CD4-positive, alpha-beta memory T cell (primary cell): ENCODE data around the gene ACOT4. TPM values are rescaled to one million over a fixed set of nuclear protein-coding genes. Genes with fewer than 3 reads are reported as not detected.
A peak's percentile ranks its signal among the peaks of the same experiment; 100 is the strongest.
"Not testable (repeated sequence)": the region's sequence is repeated elsewhere in the genome, so short reads cannot be mapped to it uniquely, and the experiment has no call there.

Experiments used
- CTCF ChIA-PET: fragments of 350-600 bp; sonication (Branson Sonifier 250); formaldehyde crosslinking; loops from one replicate; lab custom pipeline; 2021; ENCODE audit warnings: inconsistent platforms; ENCODE audit not compliant: partially characterized antibody; lab: Charles Lee
- POLR2A ChIA-PET: fragments of 350-600 bp; sonication (Branson Sonifier 250); formaldehyde crosslinking; loops from one replicate; lab custom pipeline; 2021; ENCODE audit not compliant: partially characterized antibody; lab: Charles Lee
- DNase-seq, 5 donors: peaks; one replicate each; pipeline versions ENCODE4 v3.0.0 to v3.0.0-alpha.2; 2020 to 2022; ENCODE audit warnings: mixed read lengths in 1 of 5
- H3K27ac ChIP-seq: one replicate; pipeline ENCODE4 v1.7.0; 2013; ENCODE audit warnings: low read depth, low read length
- H3K27me3 ChIP-seq: 2 replicates; pipeline ENCODE4 v1.7.0; 2013; ENCODE audit warnings: mild to moderate bottlenecking, low read length, moderate library complexity; ENCODE audit not compliant: insufficient read depth
- H3K36me3 ChIP-seq: 2 replicates; pipeline ENCODE4 v1.7.0; 2013; ENCODE audit warnings: mild to moderate bottlenecking, low read length, moderate library complexity; ENCODE audit not compliant: insufficient read depth
- H3K4me1 ChIP-seq: 2 replicates; pipeline ENCODE4 v1.7.0; 2013; ENCODE audit warnings: mild to moderate bottlenecking, low read length, moderate library complexity; ENCODE audit not compliant: insufficient read depth
- H3K4me3 ChIP-seq, 2 donors: one replicate each; pipeline ENCODE4 v1.7.0; 2013; ENCODE audit warnings: low read length in 2 of 2, mild to moderate bottlenecking in 1 of 2
- H3K9me3 ChIP-seq, 2 donors: one replicate each; pipeline ENCODE4 v1.7.0; 2013; ENCODE audit warnings: low read length in 2 of 2, control low read depth in 1 of 2; ENCODE audit not compliant: control insufficient read depth in 1 of 2
- H3K27ac Mint-ChIP-seq, 7 donors: one replicate each; pipeline ENCODE4 v1.8.0; 2020 to 2021; ENCODE audit warnings: mixed read lengths in 7 of 7, mild to moderate bottlenecking in 6 of 7, inconsistent platforms in 3 of 7, moderate library complexity in 3 of 7
- H3K27me3 Mint-ChIP-seq, 2 donors: one replicate each; pipeline ENCODE4 v1.8.0; 2020 to 2021; ENCODE audit warnings: mixed read lengths in 2 of 2
- H3K36me3 Mint-ChIP-seq, 2 donors: one replicate each; pipeline ENCODE4 v1.8.0; 2020 to 2021; ENCODE audit warnings: mixed read lengths in 2 of 2, inconsistent platforms in 1 of 2, mild to moderate bottlenecking in 1 of 2
- H3K4me1 Mint-ChIP-seq, 4 donors: one replicate each; pipeline ENCODE4 v1.8.0; 2020 to 2021; ENCODE audit warnings: mixed read lengths in 4 of 4, mild to moderate bottlenecking in 1 of 4
- H3K4me3 Mint-ChIP-seq, 8 donors: one replicate each; pipeline ENCODE4 v1.8.0; 2020 to 2021; ENCODE audit warnings: mixed read lengths in 8 of 8, mild to moderate bottlenecking in 7 of 8, moderate library complexity in 6 of 8, inconsistent platforms in 3 of 8
- H3K9me3 Mint-ChIP-seq, 8 donors: one replicate each; pipeline ENCODE4 v1.8.0; 2020 to 2021; ENCODE audit warnings: mixed read lengths in 8 of 8, mild to moderate bottlenecking in 5 of 8, inconsistent platforms in 3 of 8, moderate library complexity in 1 of 8
- intact Hi-C: fragments of 100-400 bp; cut with micrococcal nuclease; formaldehyde crosslinking; loops from one replicate; pipeline ENCODE4 v1.15.1; 2023
- polyA plus RNA-seq, 2 donors: library from polyadenylated mRNA; unstranded; fragments of 300-500 nt; fragmentation: Illumina TruSeq; gene quantifications; one replicate each; pipeline ENCODE4 v1.2.3, GENCODE V29; 2021
- total RNA-seq, 2 experiments: library from RNA; stranded (reverse); gene quantifications; one replicate each; pipeline ENCODE4 v1.2.3, GENCODE V29; 2021

ACOT4 gene
- total and polyA plus RNA-seq, 4 experiments from 2014 or later: 1.2 to 8.1 (median 3.3) TPM

GRCh38 chr14:73627151-73627558 lies 35.5 kb downstream of the ACOT4 start:
- Histone ChIP-seq H3K4me3 (no peak overlapping the region), H3K27me3 (no peaks in the 10 kb centered on the region), H3K27ac (no peak overlapping the region), H3K9me3 (no peaks in the 10 kb centered on the region), H3K4me1 (no peaks in the 10 kb centered on the region), H3K36me3 (no peaks in the 10 kb centered on the region)
- no peak for DNase-seq
- Mint-ChIP-seq H3K36me3 (no peaks in the 10 kb centered on the region), H3K4me1 (no peaks in the 10 kb centered on the region), H3K27me3 (peaks cover 2 to 10% of the 10 kb centered on the region in 2 donors), H3K4me3 (no peak overlapping the region), H3K9me3 (peaks cover 0 to 2% (median 0%) of the 10 kb centered on the region in 8 donors), H3K27ac (no peak overlapping the region)
- ChIA-PET CTCF (interaction anchor here (1.1 to 2.8 kb wide), 2 partner anchors 61 to 119 kb away, joined by 5 to 15 read pairs; no protein-coding TSS in a partner anchor), POLR2A (interaction anchor here (0.6 to 2.1 kb wide), 2 partner anchors 14 to 507 kb away, joined by 3 to 6 read pairs; partner anchors contain the start of gene ACOT6)
- intact Hi-C loops: no loop called here

- H3K36me3 Mint-ChIP-seq: no peaks in the 10 kb centered on the region
- no peak for DNase-seq
- POLR2A ChIA-PET: no interaction called here
- Histone ChIP-seq H3K4me1 (peaks cover 8% of the 10 kb centered on the region), H3K27me3 (no peaks in the 10 kb centered on the region), H3K36me3 (no peaks in the 10 kb centered on the region), H3K4me3 (no peak overlapping the region), H3K27ac (no peak overlapping the region), H3K9me3 (no peaks in the 10 kb centered on the region)
- no peak overlapping the region for H3K27ac Mint-ChIP-seq
- no peak overlapping the region for H3K4me3 Mint-ChIP-seq
- intact Hi-C loops: loop anchor here (5.0 kb wide), 1 partner anchor 38 kb away; the partner anchor contains the start of gene ACOT4
- peaks cover 0 to 3% (median 0%) of the 10 kb centered on the region in 8 donors for H3K9me3 Mint-ChIP-seq
- H3K27me3 Mint-ChIP-seq: peaks cover 5 to 18% of the 10 kb centered on the region in 2 donors
- peaks cover 3 to 7% (median 4%) of the 10 kb centered on the region in 4 donors for H3K4me1 Mint-ChIP-seq
- CTCF ChIA-PET: interaction anchor here (1.1 to 6.3 kb wide), 3 partner anchors 16 to 121 kb away, joined by 3 to 106 read pairs (median 3); no protein-coding TSS in a partner anchor
Measured at GRCh38 chr14:73630009-73630780, 38.5 kb downstream of the ACOT4 start.

- H3K36me3 ChIP-seq: no peaks in the 10 kb centered on the region
- Mint-ChIP-seq H3K4me3 (peak overlapping the region; percentile 71 to 84 (median 80)), H3K4me1 (peaks cover 3 to 7% (median 4%) of the 10 kb centered on the region in 4 donors), H3K9me3 (peaks cover 0 to 3% (median 0%) of the 10 kb centered on the region in 8 donors), H3K27ac (peak overlapping the region in 3 of 7 donors; percentile 6 to 59 (median 49)), H3K27me3 (peaks cover 5 to 18% of the 10 kb centered on the region in 2 donors), H3K36me3 (no peaks in the 10 kb centered on the region)
- H3K4me1 ChIP-seq: peaks cover 8% of the 10 kb centered on the region
- H3K4me3 ChIP-seq: peak overlapping the region; percentile 11 to 57
- peak; percentile 52 to 67 (median 57) for DNase-seq
- no peaks in the 10 kb centered on the region for H3K9me3 ChIP-seq
- no peak overlapping the region for H3K27ac ChIP-seq
- CTCF ChIA-PET: interaction anchor here (0.6 to 6.3 kb wide), 20 partner anchors 10 to 643 kb away, joined by 3 to 106 read pairs (median 4); partner anchors contain the start of genes ACOT2, ACOT4, ACOT6 and DNAL1
- POLR2A ChIA-PET: interaction anchor here (0.9 to 1.4 kb wide), 8 partner anchors 11 to 196 kb away, joined by 3 to 4 read pairs (median 4); partner anchors contain the start of genes ACOT2, ACOT4, DNAL1 and RIOX1
- no peaks in the 10 kb centered on the region for H3K27me3 ChIP-seq
- intact Hi-C loops: loop anchor here (1.0 to 5.0 kb wide), 2 partner anchors 41 to 125 kb away; partner anchors contain the start of gene ACOT4
Measured at GRCh38 chr14:73633116-73634010, 41.7 kb downstream of the ACOT4 start.

GRCh38 chr14:73634011-73634833 lies 42.5 kb downstream of the ACOT4 start:
- Histone ChIP-seq H3K27me3 (no peaks in the 10 kb centered on the region), H3K27ac (no peak overlapping the region), H3K4me3 (peak overlapping the region in 1 of 2 donors; percentile 57), H3K9me3 (no peaks in the 10 kb centered on the region), H3K4me1 (peaks cover 8% of the 10 kb centered on the region), H3K36me3 (no peaks in the 10 kb centered on the region)
- Mint-ChIP-seq H3K36me3 (no peaks in the 10 kb centered on the region), H3K27me3 (peaks cover 5 to 16% of the 10 kb centered on the region in 2 donors), H3K27ac (no peak overlapping the region), H3K9me3 (peaks cover 0 to 3% (median 0%) of the 10 kb centered on the region in 8 donors), H3K4me3 (peak overlapping the region; percentile 71 to 84 (median 80)), H3K4me1 (peaks cover 3 to 7% (median 4%) of the 10 kb centered on the region in 4 donors)
- DNase-seq: no peak
- ChIA-PET CTCF (interaction anchor here (0.7 to 6.3 kb wide), 14 partner anchors 9 to 644 kb away, joined by 3 to 106 read pairs (median 4); partner anchors contain the start of genes ACOT2, ACOT4 and ACOT6), POLR2A (interaction anchor here (1.0 kb wide), 3 partner anchors 21 to 43 kb away, joined by 3 to 4 read pairs (median 3); partner anchors contain the start of gene ACOT4)
- intact Hi-C loops: loop anchor here (5.0 kb wide), 1 partner anchor 42 kb away; the partner anchor contains the start of gene ACOT4

GRCh38 chr14:73636355-73636754 lies 44.7 kb downstream of the ACOT4 start:
- H3K27me3 Mint-ChIP-seq, H3K36me3 ChIP-seq, H3K36me3 Mint-ChIP-seq, H3K4me1 ChIP-seq, H3K27ac ChIP-seq, H3K4me1 Mint-ChIP-seq, H3K27ac Mint-ChIP-seq, DNase-seq, H3K9me3 ChIP-seq, H3K4me3 Mint-ChIP-seq, H3K4me3 ChIP-seq, H3K9me3 Mint-ChIP-seq, intact Hi-C loops, H3K27me3 ChIP-seq: not testable (repeated sequence)
- POLR2A ChIA-PET: interaction anchor here (2.7 kb wide), 1 partner anchor 8 kb away, joined by 8 read pairs; the partner anchor contains the start of gene DNAL1
- CTCF ChIA-PET: interaction anchor here (3.6 kb wide), 1 partner anchor 128 kb away, joined by 25 read pairs; no protein-coding TSS in a partner anchor

GRCh38 chr14:73637830-73638229 lies 46.2 kb downstream of the ACOT4 start:
- no peak overlapping the region for H3K4me3 Mint-ChIP-seq

More at GRCh38 chr14:73637830-73638229, 46.2 kb downstream of the ACOT4 start:
- H3K27ac ChIP-seq: no peak overlapping the region
- Mint-ChIP-seq H3K4me1 (peaks cover 3 to 7% (median 4%) of the 10 kb centered on the region in 4 donors), H3K36me3 (no peaks in the 10 kb centered on the region), H3K9me3 (peaks cover 0 to 1% (median 0%) of the 10 kb centered on the region in 8 donors), H3K27me3 (peaks cover 3 to 8% of the 10 kb centered on the region in 2 donors), H3K27ac (no peak overlapping the region)
- no peak for DNase-seq
- H3K4me1 ChIP-seq: peaks cover 8% of the 10 kb centered on the region
- H3K27me3 ChIP-seq: no peaks in the 10 kb centered on the region
- H3K4me3 ChIP-seq: no peak overlapping the region
- H3K36me3 ChIP-seq: no peaks in the 10 kb centered on the region
- ChIA-PET POLR2A (interaction anchor here (1.6 kb wide), 1 partner anchor 25 kb away, joined by 4 read pairs; the partner anchor contains the start of gene ACOT6), CTCF (interaction anchor here (3.6 kb wide), 1 partner anchor 130 kb away, joined by 25 read pairs; no protein-coding TSS in a partner anchor)
- intact Hi-C loops: no loop called here
- no peaks in the 10 kb centered on the region for H3K9me3 ChIP-seq
